ENCODE results near the gene USP19.

USP19 gene

GRCh38 chr3:49162751-49163419 lies 42.3 kb upstream of the USP19 start:
- no peak for TF ChIP-seq CTCF (IDR thresholded peaks at IDR 0.05)
- no peak for DNase-seq (ENCODE audit: low spot score)
- H3K4me3 ChIP-seq: no peak overlapping the region
- H3K27ac ChIP-seq: no peak overlapping the region

GRCh38 chr3:49161808-49162530 lies 41.3 kb upstream of the USP19 start:
- TF ChIP-seq CTCF (IDR thresholded peaks at IDR 0.05): no peak
- H3K27ac ChIP-seq: no peak overlapping the region
- no peak for DNase-seq (ENCODE audit: low spot score)
- H3K4me3 ChIP-seq: no peak overlapping the region

- no peak for DNase-seq (ENCODE audit: low spot score)
Observed at GRCh38 chr3:49161197-49161596, 40.6 kb upstream of the USP19 start.

GRCh38 chr3:49158792-49159191 lies 38.2 kb upstream of the USP19 start:
- no peak overlapping the region for H3K27ac ChIP-seq
- no peak for DNase-seq (ENCODE audit: low spot score)
- TF ChIP-seq CTCF (IDR thresholded peaks at IDR 0.05): no peak
- H3K4me3 ChIP-seq: no peak overlapping the region

More at GRCh38 chr3:49161197-49161596, 40.6 kb upstream of the USP19 start:
- H3K4me3 ChIP-seq: no peak overlapping the region
- TF ChIP-seq CTCF (IDR thresholded peaks at IDR 0.05): no peak
- no peak overlapping the region for H3K27ac ChIP-seq

- no peak for TF ChIP-seq CTCF (IDR thresholded peaks at IDR 0.05)
- H3K27ac ChIP-seq: no peak overlapping the region
- no peak for DNase-seq (ENCODE audit: low spot score)
- H3K4me3 ChIP-seq: no peak overlapping the region
Observed at GRCh38 chr3:49158103-49158709, 37.6 kb upstream of the USP19 start.

GRCh38 chr3:49157289-49157688 lies 36.7 kb upstream of the USP19 start:
- TF ChIP-seq CTCF (IDR thresholded peaks at IDR 0.05): no peak
- H3K27ac ChIP-seq: no peak overlapping the region

More at GRCh38 chr3:49157289-49157688, 36.7 kb upstream of the USP19 start:
- no peak for DNase-seq (ENCODE audit: low spot score)
- H3K4me3 ChIP-seq: no peak overlapping the region

Measured in coronary artery (tissue), 2 donors.